Body of pancreas (tissue), 4 donors: Measurements from ENCODE around the gene PHRF1. TPM values are rescaled to one million over a fixed set of nuclear protein-coding genes. Genes with fewer than 3 reads are reported as not detected.
A peak's percentile ranks its signal among the peaks of the same experiment; 100 is the strongest.

ENCODE experiments used
- ATAC-seq: fragments of 150-250 bp; one replicate; pipeline ENCODE4 v1.9.1; 2016
- DNase-seq, 4 donors: peaks; one replicate each; pipeline ENCODE4 v3.0.0-alpha.2; 2019
- H3K27ac ChIP-seq, 4 donors: fragments of 200-600 bp; sonication (generic); 1 replicate in 3 of 4; 2 replicates in 1 of 4; pipeline versions ENCODE4 v1.5.1 to v1.6.1; 2016 to 2019; ENCODE audit warnings: mild to moderate bottlenecking in 1 of 4, mixed read lengths in 1 of 4, moderate library complexity in 1 of 4
- H3K27me3 ChIP-seq, 2 donors: fragments of 200-600 bp; sonication (generic); one replicate each; pipeline ENCODE4 v1.6.0; 2016; ENCODE audit warnings: mild to moderate bottlenecking in 1 of 2
- H3K36me3 ChIP-seq, 2 donors: fragments of 200-600 bp; sonication (generic); replicated peaks in 1 of 2; 2 replicates each; pipeline ENCODE4 v1.5.1; 2016; ENCODE audit warnings: low read depth in 2 of 2; ENCODE audit not compliant: insufficient read depth in 1 of 2
- H3K4me1 ChIP-seq: fragments of 200-600 bp; sonication (generic); one replicate; pipeline ENCODE4 v1.6.0; 2016
- H3K4me3 ChIP-seq, 2 donors: fragments of 200-600 bp; sonication (generic); 1 replicate in 1 of 2; 2 replicates in 1 of 2; pipeline ENCODE4 v1.5.1; 2016 to 2019
- H3K9me3 ChIP-seq, 3 donors: fragments of 200-600 bp; sonication (generic); 1 replicate in 2 of 3; 2 replicates in 1 of 3; pipeline ENCODE4 v1.5.1; 2016
- CTCF ChIP-seq, 7 experiments: fragments of 450-650 bp in 4 of 7; fragments of 200-600 bp in 3 of 7; sonication (generic) in 3 of 7; IDR thresholded peaks; one replicate each; pipeline ENCODE4 v1.5.1; 2016 to 2019; ENCODE audit warnings: antibody characterized with exemption in 7 of 7
- POLR2A ChIP-seq, 3 donors: fragments of 450-650 bp; IDR thresholded peaks; one replicate each; pipeline ENCODE4 v1.6.1; 2016; ENCODE audit warnings: antibody characterized with exemption in 3 of 3, mild to moderate bottlenecking in 2 of 3
- WGBS, 2 donors: methylation state at CpG; one replicate each; pipeline ENCODE4 v1.1.5; 2017; 5-methylcytosine and 5-hydroxymethylcytosine counted together
- intact Hi-C: fragments of 100-400 bp; cut with DNase I; formaldehyde crosslinking; loops from one replicate; pipeline ENCODE4 v1.15.1; 2023
- total RNA-seq, 2 donors: library from RNA; depleted of rRNA; stranded (reverse); fragments of >200 nt; gene quantifications; one replicate each; pipeline ENCODE4 v1.1.0, GENCODE V29; 2016

Gene PHRF1
- total RNA-seq, 2 donors from 2014 or later, result 18.2 to 34.3 TPM

DNA sequence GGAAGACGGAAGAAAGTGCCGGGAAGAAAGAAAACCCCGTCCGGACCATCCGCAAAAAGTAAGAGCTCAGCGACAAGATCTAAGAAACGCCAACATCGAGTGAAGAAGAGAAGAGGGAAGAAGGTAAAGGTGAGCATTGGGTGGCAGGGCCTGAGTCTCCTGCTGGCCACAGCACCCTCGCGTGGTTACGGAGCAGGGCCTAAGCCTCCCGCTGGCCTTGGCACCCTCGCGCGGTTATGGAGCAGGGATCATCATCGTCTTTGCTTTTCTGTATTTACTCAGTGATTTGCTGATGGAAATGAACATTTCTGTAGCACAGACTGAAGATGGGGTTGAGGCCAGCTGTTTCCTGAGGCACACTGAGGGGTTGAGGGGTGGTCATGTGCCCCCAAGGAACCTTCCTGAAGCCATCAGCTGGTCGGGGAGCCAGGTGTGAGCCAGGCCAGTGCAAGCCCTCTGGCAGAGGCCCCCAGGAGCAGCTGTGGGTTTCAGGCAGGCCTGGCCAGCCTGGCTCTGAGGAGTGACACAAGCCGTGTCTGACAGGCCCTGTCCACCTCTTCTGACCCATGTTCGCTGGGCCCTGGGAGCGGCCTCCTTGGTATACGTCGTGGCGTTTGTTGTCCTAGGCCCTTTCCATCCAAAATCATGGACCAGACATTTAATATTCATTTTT is 25.4 kb downstream of the PHRF1 start:
- DNase-seq, result no peak
- H3K4me3 ChIP-seq, result no peak overlapping the region
- no peaks in the 10 kb centered on the region for H3K4me1 ChIP-seq
- ATAC-seq, result no peak
- intact Hi-C loops, result no loop called here
- WGBS, 2 donors, result 90 to 94% methylated on average over 17 to 23 of the region's 23 CpGs
- TF ChIP-seq CTCF (IDR thresholded peaks at IDR 0.05), result no peak
- TF ChIP-seq POLR2A (IDR thresholded peaks at IDR 0.05), result no peak
- H3K9me3 ChIP-seq, result no peaks in the 10 kb centered on the region
- H3K27ac ChIP-seq, result no peak overlapping the region
- peaks cover 4 to 60% of the 10 kb centered on the region in 2 donors for H3K36me3 ChIP-seq
- no peaks in the 10 kb centered on the region for H3K27me3 ChIP-seq

DNA sequence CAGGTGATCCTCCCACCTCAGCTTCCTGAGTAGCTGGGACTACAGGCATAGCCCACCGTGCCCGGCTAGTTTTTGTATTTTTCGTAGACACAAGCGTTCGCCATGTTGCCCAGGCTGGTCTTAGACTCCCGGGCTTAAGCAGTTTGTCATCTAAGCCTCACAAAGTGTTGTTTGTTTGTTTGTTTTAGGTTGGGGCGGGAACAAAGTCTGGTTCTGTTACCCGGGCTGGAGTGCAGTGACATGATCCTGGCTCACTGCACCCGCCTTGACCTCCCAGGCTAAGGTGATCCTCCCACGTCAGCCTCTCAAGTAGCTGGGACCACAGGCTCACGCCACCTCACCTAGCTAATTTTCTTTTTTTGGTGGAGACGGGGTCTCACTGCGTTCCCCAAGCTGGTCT is 26.9 kb downstream of the PHRF1 start:
- DNase-seq, result no peak
- WGBS, 2 donors, result 88 to 93% methylated on average over 13 of the region's 13 CpGs
- ATAC-seq, result no peak
- no peak for TF ChIP-seq CTCF (IDR thresholded peaks at IDR 0.05)
- no peak for TF ChIP-seq POLR2A (IDR thresholded peaks at IDR 0.05)
- Histone ChIP-seq H3K4me3 (no peak overlapping the region), H3K4me1 (no peaks in the 10 kb centered on the region), H3K27ac (no peak overlapping the region), H3K27me3 (no peaks in the 10 kb centered on the region), H3K9me3 (no peaks in the 10 kb centered on the region), H3K36me3 (peaks cover 4 to 63% of the 10 kb centered on the region in 2 donors)
- intact Hi-C loops, result no loop called here

DNA sequence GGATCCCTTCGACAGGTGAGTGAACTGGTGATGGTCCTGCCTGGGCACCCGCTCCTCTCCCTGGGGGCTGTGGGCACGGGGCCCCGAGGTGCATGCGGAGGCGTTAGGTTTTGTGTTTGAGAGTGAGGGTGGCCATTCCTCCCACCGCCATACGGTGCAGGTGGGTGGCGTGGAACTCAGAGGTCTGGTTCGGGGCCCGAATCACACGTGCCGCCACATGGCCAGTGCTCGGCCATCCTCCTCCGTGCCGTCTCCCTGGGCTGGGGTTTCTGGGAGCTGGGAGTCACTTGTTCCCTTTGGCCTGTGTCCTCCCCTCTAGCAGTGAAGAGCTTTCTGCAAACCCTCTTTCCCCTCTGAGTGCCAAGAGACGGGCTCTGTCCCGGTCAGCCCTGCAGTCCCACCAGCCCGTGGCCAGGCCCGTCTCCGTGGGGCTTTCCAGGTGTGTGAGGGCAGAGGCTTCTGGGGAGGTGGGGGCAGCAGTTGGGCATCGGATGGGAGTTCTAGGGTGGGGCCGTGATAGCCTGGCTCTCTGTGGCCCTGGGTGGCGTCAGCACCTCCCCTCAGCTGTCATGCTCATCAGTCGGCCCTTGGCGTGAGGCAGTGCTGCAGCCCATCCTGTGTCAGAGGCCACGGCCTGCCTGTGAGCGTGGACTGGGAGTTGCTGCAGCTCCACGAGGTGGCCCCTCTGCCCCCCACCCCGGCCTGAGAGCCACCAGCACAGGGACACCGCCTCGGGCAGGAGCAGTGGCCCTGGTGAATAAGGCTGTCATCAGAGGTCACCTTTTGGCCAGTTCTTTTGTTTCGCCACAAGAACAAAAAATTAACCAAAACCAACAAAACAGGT is 29.2 kb downstream of the PHRF1 start:
- H3K36me3 ChIP-seq, result peaks cover 13 to 61% of the 10 kb centered on the region in 2 donors
- ATAC-seq (no peak), DNase-seq (no peak)
- H3K4me3 ChIP-seq, result no peak overlapping the region
- no peaks in the 10 kb centered on the region for H3K4me1 ChIP-seq
- 91 to 95% methylated on average over 18 to 33 of the region's 33 CpGs for WGBS, 2 donors
- intact Hi-C loops, result no loop called here
- no peaks in the 10 kb centered on the region for H3K27me3 ChIP-seq
- no peak for TF ChIP-seq CTCF (IDR thresholded peaks at IDR 0.05)
- TF ChIP-seq POLR2A (IDR thresholded peaks at IDR 0.05), result no peak
- H3K9me3 ChIP-seq, result no peaks in the 10 kb centered on the region
- H3K27ac ChIP-seq, result peak overlapping the region in 3 of 4 donors; percentile 0 to 56 (median 53)

DNA sequence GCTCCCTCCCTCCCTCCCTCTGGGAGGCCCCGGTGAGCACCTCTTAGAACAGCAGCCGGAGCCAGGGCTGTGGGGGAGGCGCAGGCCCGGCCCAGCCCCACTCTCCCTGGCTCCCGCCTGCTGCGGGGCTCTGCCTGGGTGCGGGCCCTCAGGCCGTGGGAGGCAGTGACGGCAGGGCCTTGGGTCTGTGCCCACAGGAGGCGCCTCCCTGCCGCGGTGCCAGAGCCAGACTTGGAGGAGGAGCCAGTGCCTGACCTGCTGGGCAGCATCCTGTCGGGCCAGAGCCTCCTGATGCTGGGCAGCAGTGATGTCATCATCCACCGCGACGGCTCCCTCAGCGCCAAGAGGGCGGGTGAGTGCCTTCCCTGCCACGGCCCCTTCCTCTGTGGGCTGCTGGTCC is 30.0 kb downstream of the PHRF1 start:
- Histone ChIP-seq H3K4me1 (no peaks in the 10 kb centered on the region), H3K27me3 (no peaks in the 10 kb centered on the region), H3K4me3 (no peak overlapping the region), H3K9me3 (no peaks in the 10 kb centered on the region), H3K27ac (peak overlapping the region in 3 of 4 donors; percentile 0 to 56 (median 53)), H3K36me3 (peaks cover 20 to 66% of the 10 kb centered on the region in 2 donors)
- 66 to 69% methylated on average over 6 to 16 of the region's 19 CpGs for WGBS, 2 donors
- DNase-seq (peak; percentile 47 to 72 (median 64)), ATAC-seq (peak; percentile 70)
- intact Hi-C loops, result no loop called here
- TF ChIP-seq CTCF (IDR thresholded peaks at IDR 0.05) (no peak), POLR2A (IDR thresholded peaks at IDR 0.05) (no peak)
